GM23248 (cell line): Measurements from ENCODE around the gene EPN3. TPM values are rescaled to one million over a fixed set of nuclear protein-coding genes. Genes with fewer than 3 reads are reported as not detected.
A peak's percentile ranks its signal among the peaks of the same experiment; 100 is the strongest.

Experiments
- DNase-seq: peaks from one replicate; pipeline ENCODE4 v3.0.0-alpha.2; 2015
- H2AFZ ChIP-seq: fragments of 200-600 bp; sonication (generic); 2 replicates; pipeline ENCODE4 v1.6.1; 2016; ENCODE audit warnings: antibody characterized with exemption
- H3F3A ChIP-seq: fragments of 200-600 bp; sonication (generic); 2 replicates; pipeline ENCODE4 v1.6.1; 2016; ENCODE audit warnings: mild to moderate bottlenecking, antibody characterized with exemption, mixed run types; ENCODE audit not compliant: insufficient read depth
- H3K27ac ChIP-seq: fragments of 200-600 bp; sonication (generic); 2 replicates; pipeline ENCODE4 v1.5.1; 2016; ENCODE audit warnings: mild to moderate bottlenecking
- H3K27me3 ChIP-seq: fragments of 200-600 bp; sonication (generic); replicated peaks from 2 replicates; pipeline ENCODE4 v1.6.1; 2016; ENCODE audit warnings: mild to moderate bottlenecking; ENCODE audit not compliant: insufficient read depth
- H3K36me3 ChIP-seq: fragments of 200-600 bp; sonication (generic); 2 replicates; pipeline ENCODE4 v1.6.1; 2016; ENCODE audit warnings: low read depth, mild to moderate bottlenecking
- H3K4me1 ChIP-seq: fragments of 200-600 bp; sonication (generic); 2 replicates; pipeline ENCODE4 v1.6.1; 2016; ENCODE audit warnings: mild to moderate bottlenecking; ENCODE audit not compliant: insufficient read depth
- H3K4me2 ChIP-seq: fragments of 200-600 bp; sonication (generic); one replicate; pipeline ENCODE4 v1.6.1; 2016; ENCODE audit warnings: mild to moderate bottlenecking; ENCODE audit not compliant: unreplicated experiment
- H3K4me3 ChIP-seq: fragments of 200-600 bp; sonication (generic); 2 replicates; pipeline ENCODE4 v1.5.1; 2016; ENCODE audit warnings: mild to moderate bottlenecking
- H3K79me2 ChIP-seq: fragments of 200-600 bp; sonication (generic); 2 replicates; pipeline ENCODE4 v1.6.1; 2016; ENCODE audit warnings: mild to moderate bottlenecking; ENCODE audit not compliant: insufficient read depth
- H3K9ac ChIP-seq: fragments of 200-600 bp; sonication (generic); 2 replicates; pipeline ENCODE4 v1.6.1; 2016; ENCODE audit warnings: mild to moderate bottlenecking
- H3K9me2 ChIP-seq: fragments of 200-600 bp; sonication (generic); 2 replicates; pipeline ENCODE4 v1.6.1; 2016; ENCODE audit warnings: mixed run types, mild to moderate bottlenecking, moderate library complexity; ENCODE audit not compliant: insufficient read depth
- H3K9me3 ChIP-seq: fragments of 200-600 bp; sonication (generic); one replicate; pipeline ENCODE4 v1.6.1; 2017; ENCODE audit warnings: low read depth
- H4K20me1 ChIP-seq: fragments of 200-600 bp; sonication (generic); 2 replicates; pipeline ENCODE4 v1.6.0; 2016; ENCODE audit not compliant: insufficient read depth
- EZH2 ChIP-seq: fragments of 200-600 bp; sonication (generic); IDR thresholded peaks from 2 replicates; pipeline ENCODE4 v1.6.1; 2018; ENCODE audit warnings: antibody characterized with exemption, mild to moderate bottlenecking; ENCODE audit not compliant: insufficient read depth, poor library complexity, severe bottlenecking
- EZH2phosphoT487 ChIP-seq: fragments of 200-600 bp; sonication (generic); IDR thresholded peaks from 2 replicates; pipeline ENCODE4 v1.6.1; 2018; ENCODE audit warnings: antibody characterized with exemption, moderate library complexity, mild to moderate bottlenecking, low read depth; ENCODE audit not compliant: insufficient read depth
- WGBS, 2 experiments: methylation state at CpG; one replicate each; pipeline ENCODE4 v1.1.6; 2015 to 2017; ENCODE audit warnings: low lambda C conversion rate in 2 of 2, low coverage in 1 of 2; ENCODE audit errors: missing lambda C conversion rate in 2 of 2; 5-methylcytosine and 5-hydroxymethylcytosine counted together
- in situ Hi-C: fragments of 300-500 bp; cut with MboI; formaldehyde crosslinking; loops from 2 replicates; pipeline ENCODE4 v1.15.0; 2020
- polyA plus RNA-seq: library from polyadenylated mRNA; unstranded; fragments of >200 nt; fragmentation: Nextera tagmentation; extraction: Ambion mirVana; gene quantifications from 2 replicates; pipeline ENCODE4 v1.2.1, GENCODE V29; 2016
- total RNA-seq: library from RNA; depleted of rRNA; stranded (reverse); fragments of >200 nt; shearing (Covaris generic); gene quantifications from 2 replicates; pipeline ENCODE4 v1.2.3, GENCODE V29; 2014; rRNA removed

EPN3 gene
- total RNA-seq (not detected in 2 replicates), polyA plus RNA-seq (0.13 TPM in 1 of 2 replicates, not detected in the other)

- Histone ChIP-seq H3K79me2 (no peaks in the 10 kb centered on the region), H3K9me3 (no peaks in the 10 kb centered on the region), H3F3A (no peaks in the 10 kb centered on the region), H3K4me3 (no peak within 1 kb of the TSS), H3K4me2 (no peak within 1 kb of the TSS), H3K9ac (no peak within 1 kb of the TSS), H2AFZ (no peak within 1 kb of the TSS), H3K36me3 (no peaks in the 10 kb centered on the region), H3K27me3 (peaks cover 13% of the 10 kb centered on the region), H3K27ac (no peak within 1 kb of the TSS), H3K4me1 (peaks cover 8% of the 10 kb centered on the region), H4K20me1 (no peaks in the 10 kb centered on the region), H3K9me2 (no peaks in the 10 kb centered on the region)
- peak; percentile 49 for DNase-seq
- WGBS, 2 experiments, result 0 to 4% methylated on average over 14 to 21 of the region's 21 CpGs
- TF ChIP-seq EZH2, result no peak
- TF ChIP-seq EZH2phosphoT487, result no peak
- in situ Hi-C loops, result no loop called here
Observed at GRCh38 chr17:50532452-50533024, at the start of gene EPN3. Gene EPN3 (plus strand): TSS chr17:50532735. CDS start chr17:50536557, 3,822 bp downstream.

- in situ Hi-C loops, result loop anchor here (25.0 kb wide), 1 partner anchor 104 kb away; no protein-coding TSS in a partner anchor
- 31% methylated on average over 5 of the region's 5 CpGs for WGBS, 2 experiments
- no peaks in the 10 kb centered on the region; the same call in 1 of the 2 replicates for H3K36me3 ChIP-seq
Observed at GRCh38 chr17:50483266-50483665, 49.3 kb upstream of the EPN3 start.

GRCh38 chr17:50484386-50485155 is 48.0 kb upstream of the EPN3 start:
- no peaks in the 10 kb centered on the region for H3K27me3 ChIP-seq
- H3F3A ChIP-seq, result peaks cover 18% of the 10 kb centered on the region
- in situ Hi-C loops, result loop anchor here (25.0 kb wide), 1 partner anchor 103 kb away; no protein-coding TSS in a partner anchor

More at GRCh38 chr17:50483266-50483665, 49.3 kb upstream of the EPN3 start:
- H3F3A ChIP-seq, result peaks cover 23% of the 10 kb centered on the region
- H3K9ac ChIP-seq, result peak overlapping the region; percentile 75
- peaks cover 18% of the 10 kb centered on the region for H3K79me2 ChIP-seq
- DNase-seq, result no peak
- H3K27me3 ChIP-seq, result no peaks in the 10 kb centered on the region
- no peaks in the 10 kb centered on the region for H3K9me3 ChIP-seq
- H2AFZ ChIP-seq, result no peak overlapping the region
- H4K20me1 ChIP-seq, result no peaks in the 10 kb centered on the region
- no peak for TF ChIP-seq EZH2phosphoT487
- no peak for TF ChIP-seq EZH2
- H3K4me2 ChIP-seq, result no peak overlapping the region
- H3K4me3 ChIP-seq, result no peak overlapping the region
- H3K27ac ChIP-seq, result peak overlapping the region; percentile 97
- H3K4me1 ChIP-seq, result peaks cover 13% of the 10 kb centered on the region
- H3K9me2 ChIP-seq, result no peaks in the 10 kb centered on the region

DNA sequence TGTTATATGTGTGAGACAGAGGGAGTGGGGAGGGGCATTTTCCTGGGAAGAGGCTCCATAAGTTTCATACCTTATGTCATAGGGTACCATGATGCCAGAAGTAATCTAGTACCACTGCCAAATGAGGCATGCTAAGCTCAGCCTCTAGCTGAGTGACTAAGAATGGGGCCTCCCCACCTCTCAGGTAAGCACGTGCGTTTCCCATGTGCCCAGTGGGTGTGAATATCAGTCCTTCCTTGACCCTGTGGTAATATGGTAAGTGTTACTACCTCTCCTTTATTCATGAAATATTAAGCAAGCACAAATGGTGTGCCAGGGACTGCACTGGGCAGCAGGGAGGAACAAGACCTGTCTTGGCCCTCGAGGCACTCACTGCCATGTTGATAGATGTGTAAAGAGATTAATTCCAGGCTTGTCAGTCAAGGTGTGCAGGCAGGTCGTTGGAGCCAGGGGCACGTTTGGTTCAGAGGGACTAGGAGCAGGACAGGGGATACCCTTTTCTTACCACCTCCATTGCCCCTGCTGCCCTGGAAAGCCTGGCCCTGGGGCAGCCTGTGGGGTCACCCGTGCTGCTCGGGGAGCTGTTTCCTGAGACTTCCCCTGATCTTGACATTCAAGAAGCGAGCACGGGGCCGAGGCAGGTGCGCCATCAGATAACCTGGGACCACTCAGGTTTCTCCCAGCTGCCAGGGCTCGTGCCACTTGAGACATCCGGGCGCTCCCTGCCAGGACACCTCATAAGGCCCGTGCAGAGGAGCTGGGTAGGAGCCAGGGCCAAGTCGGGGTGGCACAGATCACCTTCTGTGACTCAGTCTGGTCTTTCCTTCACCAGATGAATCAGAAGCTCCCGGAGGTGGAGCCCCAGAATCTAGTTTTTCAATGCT is 45.1 kb upstream of the EPN3 start:
- no peak for TF ChIP-seq EZH2
- TF ChIP-seq EZH2phosphoT487, result no peak
- in situ Hi-C loops, result loop anchor here (25.0 kb wide), 1 partner anchor 100 kb away; no protein-coding TSS in a partner anchor
- no peaks in the 10 kb centered on the region; the same call in 1 of the 2 replicates for H3K36me3 ChIP-seq
- H3K4me1 ChIP-seq, result peaks cover 16% of the 10 kb centered on the region
- DNase-seq, result peak; percentile 73
- peaks cover 3% of the 10 kb centered on the region for H3F3A ChIP-seq
- WGBS, 2 experiments, result 67 to 68% methylated on average over 17 of the region's 17 CpGs
- H3K27me3 ChIP-seq, result no peaks in the 10 kb centered on the region
- H3K9me2 ChIP-seq, result no peaks in the 10 kb centered on the region
- no peak overlapping the region for H3K4me2 ChIP-seq
- no peaks in the 10 kb centered on the region for H3K9me3 ChIP-seq
- H3K4me3 ChIP-seq, result no peak overlapping the region
- no peaks in the 10 kb centered on the region for H3K79me2 ChIP-seq
- H3K27ac ChIP-seq, result no peak overlapping the region
- H4K20me1 ChIP-seq, result no peaks in the 10 kb centered on the region
- H2AFZ ChIP-seq, result no peak overlapping the region
- no peak overlapping the region for H3K9ac ChIP-seq

More at GRCh38 chr17:50484386-50485155, 48.0 kb upstream of the EPN3 start:
- Histone ChIP-seq H3K9ac (no peak overlapping the region), H3K9me2 (no peaks in the 10 kb centered on the region), H4K20me1 (no peaks in the 10 kb centered on the region), H3K36me3 (no peaks in the 10 kb centered on the region; the same call in 1 of the 2 replicates), H3K4me3 (no peak overlapping the region), H3K4me1 (peaks cover 13% of the 10 kb centered on the region), H3K79me2 (peaks cover 18% of the 10 kb centered on the region), H3K9me3 (no peaks in the 10 kb centered on the region), H3K4me2 (no peak overlapping the region), H2AFZ (no peak overlapping the region), H3K27ac (no peak overlapping the region)
- no peak for DNase-seq
- WGBS, 2 experiments, result 88 to 94% methylated on average over 11 of the region's 11 CpGs
- TF ChIP-seq EZH2, result no peak
- no peak for TF ChIP-seq EZH2phosphoT487
